M059J (cell line): Measurements from ENCODE around the gene PCBP3. TPM values are rescaled to one million over a fixed set of nuclear protein-coding genes. Genes with fewer than 3 reads are reported as not detected.
"Not testable (repeated sequence)": the region's sequence is repeated elsewhere in the genome, so short reads cannot be mapped to it uniquely, and the experiment has no call there.

Experiments
- DNase-seq: peaks from one replicate; pipeline ENCODE4 v3.0.0-alpha.2; 2012; ENCODE audit warnings: low read depth
- total RNA-seq: library from RNA; depleted of rRNA; stranded (reverse); fragments of >200 nt; shearing (Covaris generic); gene quantifications from 2 replicates; pipeline ENCODE4 v1.2.3, GENCODE V29; 2014

PCBP3 gene
- total RNA-seq, 1 experiment from 2014 or later: 0.10 TPM

DNA sequence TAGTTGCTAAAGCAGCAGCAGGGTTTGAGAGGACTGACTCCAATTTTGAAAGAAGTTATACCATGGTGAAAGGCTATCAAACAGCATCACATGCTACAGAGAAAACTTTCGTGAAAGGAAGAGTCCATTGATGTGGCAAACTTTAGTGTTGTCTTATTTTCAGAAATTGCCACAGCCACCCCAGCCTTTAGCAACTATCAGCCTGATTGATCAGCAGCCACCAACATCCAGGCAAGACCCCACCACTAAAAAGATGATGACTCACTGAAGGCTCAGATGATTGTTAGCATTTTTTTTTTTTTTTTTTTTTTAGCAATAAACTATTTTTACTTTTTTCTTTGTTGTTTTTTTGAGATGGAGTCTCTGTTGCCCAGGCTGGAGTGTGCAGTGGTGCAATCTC lies 35.3 kb downstream of the PCBP3 start:
- not testable (repeated sequence) for DNase-seq

GRCh38 chr21:45680215-45680614 lies 36.7 kb downstream of the PCBP3 start:
- DNase-seq: no peak

GRCh38 chr21:45695086-45695485 lies 51.6 kb downstream of the PCBP3 start:
- no peak for DNase-seq

- DNase-seq: peak; percentile 61
Measured at GRCh38 chr21:45698493-45699184, 55.1 kb downstream of the PCBP3 start.

- no peak for DNase-seq
Measured at GRCh38 chr21:45699251-45699942, 55.9 kb downstream of the PCBP3 start.

DNA sequence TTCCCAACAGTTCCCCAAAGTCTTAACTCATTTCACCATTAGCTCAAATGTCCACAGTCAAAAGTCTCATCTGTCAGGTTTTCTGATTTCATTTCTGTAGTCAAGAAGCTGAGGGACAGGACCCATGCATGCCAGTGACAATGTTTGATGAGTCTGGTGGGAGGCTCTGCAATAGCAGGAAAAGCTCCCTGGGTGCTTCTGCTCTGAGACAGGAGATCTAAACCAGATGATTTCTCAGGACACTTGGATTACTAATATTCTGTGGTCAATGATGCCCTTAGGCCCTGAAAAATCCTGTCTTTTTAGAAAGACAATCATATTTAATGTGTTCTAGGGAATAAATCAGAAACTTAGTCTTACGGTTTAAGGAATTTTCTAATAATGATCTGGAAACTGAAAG lies 56.4 kb downstream of the PCBP3 start:
- DNase-seq: no peak

DNA sequence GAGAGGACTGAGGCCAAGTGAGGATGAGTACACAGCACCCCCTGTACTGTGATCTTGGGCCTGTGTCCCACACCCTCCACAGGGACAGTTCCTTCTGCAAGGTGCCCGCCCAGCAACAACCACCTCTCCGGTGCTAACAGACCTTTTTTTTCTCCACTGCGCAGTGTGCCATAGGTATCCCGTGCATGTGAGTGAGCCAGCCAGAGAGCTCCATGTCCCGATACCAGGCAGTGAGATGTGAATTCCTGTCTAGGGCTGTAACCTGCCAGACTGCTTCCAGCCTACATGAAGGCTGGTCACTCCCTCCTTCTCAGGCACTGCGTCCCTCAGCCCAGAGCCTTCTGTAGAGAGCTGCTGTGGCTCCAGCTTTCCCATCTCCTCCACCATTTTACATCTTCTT lies 56.9 kb downstream of the PCBP3 start:
- DNase-seq: no peak

GRCh38 chr21:45704311-45705108 lies 61.0 kb downstream of the PCBP3 start:
- no peak for DNase-seq

- DNase-seq: no peak
Measured at GRCh38 chr21:45706299-45706698, 62.8 kb downstream of the PCBP3 start.

DNA sequence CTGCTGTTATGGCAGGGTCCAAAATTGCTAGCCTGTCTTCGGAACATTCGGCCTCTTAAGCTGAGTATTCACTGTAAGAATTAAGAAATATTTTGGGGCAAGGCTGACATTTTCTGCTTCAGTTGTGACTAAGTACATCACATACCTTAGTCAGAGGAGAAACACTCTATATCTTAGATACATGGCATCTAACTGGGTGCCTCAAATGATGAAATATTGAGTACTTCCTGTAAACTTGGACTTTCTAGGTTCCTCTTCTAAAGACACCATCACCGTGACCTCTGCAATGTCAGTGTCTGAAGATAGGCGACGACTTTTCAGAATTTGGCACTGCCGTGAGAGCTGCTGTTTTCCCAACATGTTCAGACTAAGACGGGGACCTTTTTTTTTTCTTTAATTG lies 65.6 kb downstream of the PCBP3 start:
- no peak for DNase-seq

- no peak for DNase-seq
Measured at GRCh38 chr21:45709696-45710268, 66.3 kb downstream of the PCBP3 start.

- not testable (repeated sequence) for DNase-seq
Measured at GRCh38 chr21:45710306-45710705, 66.8 kb downstream of the PCBP3 start.

- DNase-seq: no peak
Measured at GRCh38 chr21:45713613-45714012, 70.1 kb downstream of the PCBP3 start.

DNA sequence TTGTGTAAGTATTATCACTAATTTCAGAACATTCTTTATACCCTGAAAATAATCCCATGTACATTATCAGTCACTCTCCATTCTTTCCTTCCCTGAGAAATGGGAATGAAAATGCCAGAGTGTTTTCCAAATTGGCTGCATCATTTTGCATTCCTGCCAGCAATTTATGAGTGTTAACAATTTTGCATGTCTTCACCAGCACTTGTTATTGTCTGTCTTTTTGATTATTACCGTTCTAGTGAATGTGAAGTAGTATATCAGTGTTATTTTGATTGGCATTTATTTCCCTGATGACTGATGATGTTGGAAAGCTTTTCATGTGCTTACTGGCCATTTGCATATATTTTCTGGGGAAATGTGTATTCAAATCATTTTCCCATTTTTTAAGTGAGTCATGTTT lies 71.9 kb downstream of the PCBP3 start:
- DNase-seq: no peak

GRCh38 chr21:45718413-45718812 lies 74.9 kb downstream of the PCBP3 start:
- DNase-seq: no peak

GRCh38 chr21:45719177-45719802 lies 75.8 kb downstream of the PCBP3 start:
- no peak for DNase-seq

GRCh38 chr21:45720204-45720603 lies 76.7 kb downstream of the PCBP3 start:
- not testable (repeated sequence) for DNase-seq

- DNase-seq: no peak
Measured at GRCh38 chr21:45721671-45722070, 78.1 kb downstream of the PCBP3 start.

GRCh38 chr21:45723049-45723958 lies 79.8 kb downstream of the PCBP3 start:
- no peak for DNase-seq

GRCh38 chr21:45724345-45724961 lies 80.9 kb downstream of the PCBP3 start:
- DNase-seq: no peak
